GM23338 (cell line): ENCODE measurements around the gene CFTR.

Experiments
- CREB1 ChIP-seq: fragments of 250-450 bp; sonication (Bioruptor Pico); IDR thresholded peaks from 2 replicates; pipeline ENCODE4 v1.5.0; 2020; ENCODE audit warnings: low read depth, mild to moderate bottlenecking, moderate library complexity
- CTCF ChIP-seq, 2 experiments: fragments of 200-600 bp in 1 of 2; sonication (generic) in 1 of 2; conservative IDR thresholded peaks; 2 replicates each; pipeline versions ENCODE4 v1.5.1 to v1.6.1; 2016 to 2017; ENCODE audit warnings: antibody characterized with exemption in 2 of 2, low read depth in 2 of 2, mild to moderate bottlenecking in 2 of 2, moderate library complexity in 1 of 2
- EZH2 ChIP-seq: fragments of 200-600 bp; sonication (generic); IDR thresholded peaks from one replicate; pipeline ENCODE4 v1.8.0; 2017; ENCODE audit warnings: antibody characterized with exemption, mild to moderate bottlenecking, low read depth; ENCODE audit not compliant: unreplicated experiment
- EZH2phosphoT487 ChIP-seq: fragments of 200-600 bp; sonication (generic); IDR thresholded peaks from one replicate; pipeline ENCODE4 v1.8.1; 2018; ENCODE audit warnings: antibody characterized with exemption; ENCODE audit not compliant: unreplicated experiment
- JUNB ChIP-seq: IDR thresholded peaks from one replicate; pipeline ENCODE4 v1.6.1; 2016; ENCODE audit warnings: antibody characterized with exemption; ENCODE audit not compliant: unreplicated experiment
- POLR2AphosphoS5 ChIP-seq: IDR thresholded peaks from 2 replicates; pipeline ENCODE4 v1.6.1; 2016; ENCODE audit warnings: antibody characterized with exemption, low read depth
- REST ChIP-seq: IDR thresholded peaks from one replicate; pipeline ENCODE4 v1.6.1; 2018; ENCODE audit warnings: antibody characterized with exemption; ENCODE audit not compliant: unreplicated experiment

GRCh38 chr7:117665368-117665767, 185.5 kb downstream of the CFTR start:
- TF ChIP-seq CTCF (conservative IDR thresholded peaks at IDR 0.05; ENCODE audit: low read depth in 2 of 2), result no peak
- TF ChIP-seq EZH2, result no peak
- no peak for TF ChIP-seq REST
- no peak for TF ChIP-seq CREB1 (CRISPR knock-in tag)
- no peak for TF ChIP-seq JUNB
- no peak for TF ChIP-seq POLR2AphosphoS5
- no peak for TF ChIP-seq EZH2phosphoT487
